SH-SY5Y (cell line): ENCODE results near the gene APP.

Source experiments
- GATA2 ChIP-seq: IDR thresholded peaks from 2 replicates; pipeline ENCODE4 v1.6.1; 2011; ENCODE audit warnings: mild to moderate bottlenecking, low read depth, low read length
- GATA3 ChIP-seq: IDR thresholded peaks from 2 replicates; pipeline ENCODE4 v1.6.1; 2011; ENCODE audit warnings: low read depth, mild to moderate bottlenecking, low read length, moderate library complexity

- TF ChIP-seq GATA3 (no peak), GATA2 (no peak)
Observed at GRCh38 chr21:26032263-26032662, 138.3 kb downstream of the APP start.
